Measurements from ENCODE around the gene PITRM1.
"Not testable (repeated sequence)": the region's sequence is repeated elsewhere in the genome, so short reads cannot be mapped to it uniquely, and the experiment has no call there.

The PITRM1 gene

GRCh38 chr10:3196958-3197347 lies 24.4 kb upstream of the PITRM1 start:
- no peak for DNase-seq

- no peak for DNase-seq
Observed at GRCh38 chr10:3196482-3196881, 23.9 kb upstream of the PITRM1 start.

- DNase-seq, result no peak
Observed at GRCh38 chr10:3195726-3196125, 23.1 kb upstream of the PITRM1 start.

- no peak for DNase-seq
Observed at GRCh38 chr10:3195286-3195685, 22.7 kb upstream of the PITRM1 start.

GRCh38 chr10:3194871-3195270 lies 22.3 kb upstream of the PITRM1 start:
- no peak for DNase-seq

GRCh38 chr10:3193751-3194150 lies 21.2 kb upstream of the PITRM1 start:
- no peak for DNase-seq

- peak; percentile 61 for DNase-seq
Observed at GRCh38 chr10:3192856-3193635, 20.5 kb upstream of the PITRM1 start.

- no peak for DNase-seq
Observed at GRCh38 chr10:3190817-3191216, 18.2 kb upstream of the PITRM1 start.

- DNase-seq, result not testable (repeated sequence)
Observed at GRCh38 chr10:3187229-3187628, 14.6 kb upstream of the PITRM1 start.

- DNase-seq, result no peak
Observed at GRCh38 chr10:3186368-3186767, 13.8 kb upstream of the PITRM1 start.

GRCh38 chr10:3185386-3185785 lies 12.8 kb upstream of the PITRM1 start:
- DNase-seq, result no peak

- DNase-seq, result no peak
Observed at GRCh38 chr10:3180355-3181025, 7.9 kb upstream of the PITRM1 start.

GRCh38 chr10:3179174-3179573 lies 6.6 kb upstream of the PITRM1 start:
- DNase-seq, result no peak

- DNase-seq, result no peak
Observed at GRCh38 chr10:3178042-3178441, 5.5 kb upstream of the PITRM1 start.

- DNase-seq, result no peak
Observed at GRCh38 chr10:3173171-3173878, 743 bp upstream of the PITRM1 start.

GRCh38 chr10:3172081-3172445 lies 519 bp downstream of the PITRM1 start:
- no peak for DNase-seq

GRCh38 chr10:3171488-3171887 lies 1.1 kb downstream of the PITRM1 start:
- DNase-seq, result not testable (repeated sequence)

- no peak for DNase-seq
Observed at GRCh38 chr10:3169673-3170072, 2.9 kb downstream of the PITRM1 start.

GRCh38 chr10:3169271-3169670 lies 3.3 kb downstream of the PITRM1 start:
- DNase-seq, result no peak

- no peak for DNase-seq
Observed at GRCh38 chr10:3167611-3168330, 4.8 kb downstream of the PITRM1 start.

GRCh38 chr10:3166496-3167290 lies 5.9 kb downstream of the PITRM1 start:
- no peak for DNase-seq

GRCh38 chr10:3165196-3165595 lies 7.4 kb downstream of the PITRM1 start:
- DNase-seq, result no peak
